ENCODE measurements around the gene ZNF641. TPM values are rescaled to one million over a fixed set of nuclear protein-coding genes. Genes with fewer than 3 reads are reported as not detected.

ZNF641 gene
- total and polyA plus RNA-seq, 7 experiments from 2014 or later, result 13.4 to 50.3 (median 26.9) TPM

- no peak overlapping the region for H3K4me3 ChIP-seq (ENCODE audit: low read length)
- no peak for DNase-seq
- intact Hi-C loops (cut with micrococcal nuclease), result no loop called here
- H3K27ac ChIP-seq (ENCODE audit: low read depth, low read length), result no peak overlapping the region
- no peak overlapping the region for H3K27ac Mint-ChIP-seq
- H3K9me3 ChIP-seq (ENCODE audit: control insufficient read depth in 2 of 3, low read length in 3 of 3), result no peaks in the 10 kb centered on the region
- CTCF ChIA-PET, result no interaction called here
- peaks cover 0 to 8% (median 1%) of the 10 kb centered on the region in 11 donors for H3K9me3 Mint-ChIP-seq
- no peaks in the 10 kb centered on the region for H3K4me1 ChIP-seq (ENCODE audit: control insufficient read depth in 2 of 2, insufficient read depth in 2 of 2, low read length in 2 of 2)
- H3K27me3 ChIP-seq (ENCODE audit: control insufficient read depth in 2 of 2, insufficient read depth in 2 of 2, low read length in 2 of 2), result no peaks in the 10 kb centered on the region
- peaks cover 0 to 5% (median 0%) of the 10 kb centered on the region in 5 donors for H3K36me3 Mint-ChIP-seq
- POLR2A ChIA-PET, result no interaction called here
- no peaks in the 10 kb centered on the region for H3K4me1 Mint-ChIP-seq
- H3K4me3 Mint-ChIP-seq, result no peak overlapping the region
- H3K36me3 ChIP-seq (ENCODE audit: control insufficient read depth in 2 of 3, insufficient read depth in 3 of 3, low read length in 3 of 3), result no peaks in the 10 kb centered on the region
- ATAC-seq, result no peak
- peaks cover under 1 to 13% (median 12%) of the 10 kb centered on the region in 5 donors for H3K27me3 Mint-ChIP-seq
Measured at GRCh38 chr12:48379794-48380193, 29.1 kb upstream of the ZNF641 start.

- intact Hi-C loops (cut with micrococcal nuclease), result no loop called here
- Histone ChIP-seq H3K4me1 (ENCODE audit: control insufficient read depth in 2 of 2, insufficient read depth in 2 of 2, low read length in 2 of 2) (no peaks in the 10 kb centered on the region), H3K9me3 (ENCODE audit: control insufficient read depth in 2 of 3, low read length in 3 of 3) (no peaks in the 10 kb centered on the region), H3K27ac (ENCODE audit: low read depth, low read length) (no peak overlapping the region), H3K27me3 (ENCODE audit: control insufficient read depth in 2 of 2, insufficient read depth in 2 of 2, low read length in 2 of 2) (no peaks in the 10 kb centered on the region), H3K4me3 (ENCODE audit: low read length) (no peak overlapping the region), H3K36me3 (ENCODE audit: control insufficient read depth in 2 of 3, insufficient read depth in 3 of 3, low read length in 3 of 3) (no peaks in the 10 kb centered on the region)
- H3K9me3 Mint-ChIP-seq, result peaks cover 0 to 4% (median 0%) of the 10 kb centered on the region in 11 donors
- H3K4me1 Mint-ChIP-seq, result no peaks in the 10 kb centered on the region
- DNase-seq (no peak), ATAC-seq (no peak)
- no peak overlapping the region for H3K4me3 Mint-ChIP-seq
- no peak overlapping the region for H3K27ac Mint-ChIP-seq
- H3K36me3 Mint-ChIP-seq, result no peaks in the 10 kb centered on the region
- CTCF ChIA-PET, result no interaction called here
- POLR2A ChIA-PET, result no interaction called here
- peaks cover 0 to 14% (median 10%) of the 10 kb centered on the region in 5 donors for H3K27me3 Mint-ChIP-seq
Measured at GRCh38 chr12:48377646-48378045, 26.9 kb upstream of the ZNF641 start.

- ATAC-seq, result no peak
- no peak overlapping the region for H3K4me3 Mint-ChIP-seq
- ChIA-PET POLR2A (no interaction called here), CTCF (no interaction called here)
- H3K4me3 ChIP-seq (ENCODE audit: low read length), result no peak overlapping the region
- H3K27ac ChIP-seq (ENCODE audit: low read depth, low read length), result no peak overlapping the region
- peaks cover 0 to 18% (median 4%) of the 10 kb centered on the region in 11 donors for H3K9me3 Mint-ChIP-seq
- intact Hi-C loops (cut with micrococcal nuclease), result no loop called here
- no peak for DNase-seq
- no peak overlapping the region for H3K27ac Mint-ChIP-seq
- no peaks in the 10 kb centered on the region for H3K36me3 ChIP-seq (ENCODE audit: control insufficient read depth in 2 of 3, insufficient read depth in 3 of 3, low read length in 3 of 3)
- no peaks in the 10 kb centered on the region for H3K27me3 ChIP-seq (ENCODE audit: control insufficient read depth in 2 of 2, insufficient read depth in 2 of 2, low read length in 2 of 2)
- no peaks in the 10 kb centered on the region for H3K4me1 Mint-ChIP-seq
- no peaks in the 10 kb centered on the region for H3K36me3 Mint-ChIP-seq
- H3K27me3 Mint-ChIP-seq, result peaks cover under 1 to 17% (median 5%) of the 10 kb centered on the region in 5 donors
- no peaks in the 10 kb centered on the region for H3K9me3 ChIP-seq (ENCODE audit: control insufficient read depth in 2 of 3, low read length in 3 of 3)
- no peaks in the 10 kb centered on the region for H3K4me1 ChIP-seq (ENCODE audit: control insufficient read depth in 2 of 2, insufficient read depth in 2 of 2, low read length in 2 of 2)
Measured at GRCh38 chr12:48374164-48374563, 23.4 kb upstream of the ZNF641 start.

GRCh38 chr12:48366131-48366530 is 15.4 kb upstream of the ZNF641 start:
- Histone ChIP-seq H3K27me3 (ENCODE audit: control insufficient read depth in 2 of 2, insufficient read depth in 2 of 2, low read length in 2 of 2) (no peaks in the 10 kb centered on the region), H3K4me1 (ENCODE audit: control insufficient read depth in 2 of 2, insufficient read depth in 2 of 2, low read length in 2 of 2) (no peaks in the 10 kb centered on the region), H3K9me3 (ENCODE audit: control insufficient read depth in 2 of 3, low read length in 3 of 3) (no peaks in the 10 kb centered on the region), H3K36me3 (ENCODE audit: control insufficient read depth in 2 of 3, insufficient read depth in 3 of 3, low read length in 3 of 3) (no peaks in the 10 kb centered on the region), H3K27ac (ENCODE audit: low read depth, low read length) (no peak overlapping the region), H3K4me3 (ENCODE audit: low read length) (no peak overlapping the region)
- intact Hi-C loops (cut with micrococcal nuclease), result no loop called here
- Mint-ChIP-seq H3K36me3 (peaks cover 0 to 4% (median 0%) of the 10 kb centered on the region in 5 donors), H3K9me3 (peaks cover 0 to 22% (median 4%) of the 10 kb centered on the region in 11 donors), H3K4me3 (no peak overlapping the region), H3K4me1 (no peaks in the 10 kb centered on the region), H3K27me3 (peaks cover 0 to 11% (median 8%) of the 10 kb centered on the region in 5 donors), H3K27ac (peak overlapping the region in 1 of 9 donors; percentile 24)
- ChIA-PET CTCF (interaction anchor here (0.7 kb wide), 1 partner anchor 320 kb away, joined by 4 read pairs; no protein-coding TSS in a partner anchor), POLR2A (interaction anchor here (0.6 kb wide), 2 partner anchors 24 to 757 kb away, joined by 3 read pairs; no protein-coding TSS in a partner anchor)
- no peak for DNase-seq
- ATAC-seq, result no peak

GRCh38 chr12:48361664-48362339 is 11.1 kb upstream of the ZNF641 start:
- no peaks in the 10 kb centered on the region for H3K36me3 ChIP-seq (ENCODE audit: control insufficient read depth in 2 of 3, insufficient read depth in 3 of 3, low read length in 3 of 3)
- no peaks in the 10 kb centered on the region for H3K9me3 ChIP-seq (ENCODE audit: control insufficient read depth in 2 of 3, low read length in 3 of 3)
- no peak overlapping the region for H3K4me3 ChIP-seq (ENCODE audit: low read length)
- CTCF ChIA-PET, result no interaction called here
- no peak overlapping the region for H3K27ac ChIP-seq (ENCODE audit: low read depth, low read length)
- Mint-ChIP-seq H3K36me3 (no peaks in the 10 kb centered on the region), H3K4me1 (no peaks in the 10 kb centered on the region), H3K27me3 (peaks cover 0 to 3% (median 0%) of the 10 kb centered on the region in 5 donors), H3K27ac (no peak overlapping the region), H3K4me3 (no peak overlapping the region), H3K9me3 (peaks cover 0 to 1% (median 0%) of the 10 kb centered on the region in 11 donors)
- POLR2A ChIA-PET, result no interaction called here
- no peaks in the 10 kb centered on the region for H3K27me3 ChIP-seq (ENCODE audit: control insufficient read depth in 2 of 2, insufficient read depth in 2 of 2, low read length in 2 of 2)
- H3K4me1 ChIP-seq (ENCODE audit: control insufficient read depth in 2 of 2, insufficient read depth in 2 of 2, low read length in 2 of 2), result no peaks in the 10 kb centered on the region
- no peak for ATAC-seq
- intact Hi-C loops (cut with micrococcal nuclease), result no loop called here
- no peak for DNase-seq

GRCh38 chr12:48358937-48359513 is 8.3 kb upstream of the ZNF641 start:
- CTCF ChIA-PET, result no interaction called here
- POLR2A ChIA-PET, result interaction anchor here (1.1 kb wide), 1 partner anchor 31 kb away, joined by 3 read pairs; no protein-coding TSS in a partner anchor
- no peak overlapping the region for H3K27ac ChIP-seq (ENCODE audit: low read depth, low read length)

More at GRCh38 chr12:48358937-48359513, 8.3 kb upstream of the ZNF641 start:
- intact Hi-C loops (cut with micrococcal nuclease), result loop anchor here (10.0 kb wide), 2 partner anchors 356 to 454 kb away; partner anchors contain the start of genes CCNT1 (in 1 of the 2) and VDR (in 1 of the 2)
- H3K36me3 ChIP-seq (ENCODE audit: control insufficient read depth in 2 of 3, insufficient read depth in 3 of 3, low read length in 3 of 3), result no peaks in the 10 kb centered on the region
- Mint-ChIP-seq H3K27ac (no peak overlapping the region), H3K9me3 (peaks cover 0 to 1% (median 0%) of the 10 kb centered on the region in 11 donors), H3K27me3 (no peaks in the 10 kb centered on the region), H3K36me3 (no peaks in the 10 kb centered on the region), H3K4me3 (no peak overlapping the region), H3K4me1 (no peaks in the 10 kb centered on the region)
- no peak for DNase-seq
- no peaks in the 10 kb centered on the region for H3K4me1 ChIP-seq (ENCODE audit: control insufficient read depth in 2 of 2, insufficient read depth in 2 of 2, low read length in 2 of 2)
- no peak overlapping the region for H3K4me3 ChIP-seq (ENCODE audit: low read length)
- ATAC-seq, result no peak
- H3K9me3 ChIP-seq (ENCODE audit: control insufficient read depth in 2 of 3, low read length in 3 of 3), result no peaks in the 10 kb centered on the region
- H3K27me3 ChIP-seq (ENCODE audit: control insufficient read depth in 2 of 2, insufficient read depth in 2 of 2, low read length in 2 of 2), result no peaks in the 10 kb centered on the region
